Transverse colon (tissue), 4 donors: ENCODE results near the gene MAP9. TPM values are rescaled to one million over a fixed set of nuclear protein-coding genes. Genes with fewer than 3 reads are reported as not detected.
"Not testable (repeated sequence)": the region's sequence is repeated elsewhere in the genome, so short reads cannot be mapped to it uniquely, and the experiment has no call there.

Experiments used
- DNase-seq: peaks from one replicate; pipeline ENCODE4 v3.0.0-alpha.2; 2019
- H3K27ac ChIP-seq, 4 donors: fragments of 200-600 bp; sonication (generic); 2 replicates each; pipeline ENCODE4 v1.5.1; 2016 to 2018; ENCODE audit warnings: inconsistent platforms in 4 of 4
- H3K27me3 ChIP-seq: fragments of 200-600 bp; sonication (generic); 2 replicates; pipeline ENCODE4 v1.5.1; 2017; ENCODE audit warnings: inconsistent platforms
- H3K36me3 ChIP-seq, 4 donors: fragments of 200-600 bp; sonication (generic); 2 replicates each; pipeline ENCODE4 v1.5.1; 2017 to 2019; ENCODE audit warnings: inconsistent platforms in 4 of 4
- H3K4me1 ChIP-seq, 4 donors: fragments of 200-600 bp; sonication (generic); 2 replicates each; pipeline ENCODE4 v1.5.1; 2017 to 2020; ENCODE audit warnings: inconsistent platforms in 4 of 4
- H3K4me3 ChIP-seq, 4 donors: fragments of 200-600 bp; sonication (generic); 1 replicate in 1 of 4; 2 replicates in 3 of 4; pipeline versions ENCODE4 v1.5.1 to v1.6.1; 2017 to 2019; ENCODE audit warnings: inconsistent platforms in 4 of 4
- H3K9me3 ChIP-seq, 2 donors: fragments of 200-600 bp; sonication (generic); 2 replicates each; pipeline ENCODE4 v1.5.1; 2017 to 2019; ENCODE audit warnings: inconsistent platforms in 2 of 2
- CTCF ChIP-seq, 5 experiments: fragments of 200-600 bp in 3 of 5; fragments of 450-650 bp in 2 of 5; sonication (generic) in 3 of 5; IDR thresholded peaks; 1 replicate in 2 of 5; 2 replicates in 3 of 5; pipeline ENCODE4 v1.5.1; 2016 to 2017; ENCODE audit warnings: antibody characterized with exemption in 5 of 5, inconsistent platforms in 3 of 5, mild to moderate bottlenecking in 2 of 5, moderate library complexity in 1 of 5
- EP300 ChIP-seq: sonication (generic); formaldehyde crosslinking; IDR thresholded peaks from one replicate; pipeline ENCODE4 v1.6.1; 2017; ENCODE audit warnings: antibody characterized with exemption, low read depth
- POLR2A ChIP-seq: fragments of 450-650 bp; IDR thresholded peaks from one replicate; pipeline ENCODE4 v1.6.1; 2016; ENCODE audit warnings: antibody characterized with exemption, mild to moderate bottlenecking, moderate library complexity
- POLR2AphosphoS5 ChIP-seq, 3 donors: sonication (generic); formaldehyde crosslinking; IDR thresholded peaks; one replicate each; pipeline ENCODE4 v1.6.1; 2016; ENCODE audit warnings: antibody characterized with exemption in 3 of 3
- WGBS, 2 donors: methylation state at CpG; one replicate each; pipeline ENCODE4 v1.1.5; 2018; ENCODE audit warnings: low coverage in 1 of 2; 5-methylcytosine and 5-hydroxymethylcytosine counted together
- in situ Hi-C, 4 donors: fragments of 200-750 bp; cut with MboI; loops; one replicate each; pipeline versions ENCODE4 v1.15.0 to v1.15.1; 2017; ENCODE audit warnings: low sequenced_read_pairs in 3 of 4, low pct_ligation_motif_present in 1 of 4, low pct_unique_long_range_greater_than_20kb in 1 of 4
- intact Hi-C: fragments of 100-400 bp; cut with DNase I; formaldehyde crosslinking; loops from one replicate; pipeline ENCODE4 v1.15.1; 2023; ENCODE audit warnings: low total_unique reads
- total RNA-seq, 4 donors: library from RNA; depleted of rRNA; stranded (reverse); fragments of >200 nt; gene quantifications; one replicate each; pipeline ENCODE4 v1.1.0, GENCODE V29; 2016

Gene MAP9
- total RNA-seq, 4 donors from 2014 or later = 4.4 to 31.0 (median 7.2) TPM

- intact Hi-C loops (no loop called here), in situ Hi-C loops (no loop called here)
- Histone ChIP-seq H3K4me1 (no peaks in the 10 kb centered on the region), H3K27me3 (no peaks in the 10 kb centered on the region), H3K9me3 (no peaks in the 10 kb centered on the region), H3K27ac (no peak overlapping the region), H3K36me3 (no peaks in the 10 kb centered on the region), H3K4me3 (no peak overlapping the region)
- no peak for TF ChIP-seq CTCF (IDR thresholded peaks at IDR 0.05)
- TF ChIP-seq EP300 = no peak
- no peak for TF ChIP-seq POLR2A
- no peak for TF ChIP-seq POLR2AphosphoS5 (IDR thresholded peaks at IDR 0.05)
- DNase-seq = no peak
Measured at GRCh38 chr4:155321006-155321405, 55.8 kb downstream of the MAP9 start.

GRCh38 chr4:155319516-155319915 is 57.2 kb downstream of the MAP9 start:
- Histone ChIP-seq H3K27me3 (no peaks in the 10 kb centered on the region), H3K4me3 (no peak overlapping the region), H3K36me3 (no peaks in the 10 kb centered on the region), H3K9me3 (no peaks in the 10 kb centered on the region), H3K4me1 (no peaks in the 10 kb centered on the region), H3K27ac (no peak overlapping the region)
- intact Hi-C loops (no loop called here), in situ Hi-C loops (no loop called here)
- TF ChIP-seq POLR2AphosphoS5 (IDR thresholded peaks at IDR 0.05) (no peak), CTCF (IDR thresholded peaks at IDR 0.05) (no peak)
- WGBS, 2 donors = 61 to 86% methylated on average over 1 of the region's 1 CpG
- DNase-seq = no peak

- intact Hi-C loops, H3K4me3 ChIP-seq, DNase-seq, in situ Hi-C loops, H3K27me3 ChIP-seq, H3K9me3 ChIP-seq, H3K36me3 ChIP-seq: not testable (repeated sequence)
- Histone ChIP-seq H3K4me1 (peaks cover 0 to 16% (median 0%) of the 10 kb centered on the region in 4 donors), H3K27ac (peak overlapping the region in 1 of 4 donors; percentile 4)
- WGBS, 2 donors = 69 to 77% methylated on average over 5 of the region's 5 CpGs
Measured at GRCh38 chr4:155312027-155312426, 64.7 kb downstream of the MAP9 start.

DNA sequence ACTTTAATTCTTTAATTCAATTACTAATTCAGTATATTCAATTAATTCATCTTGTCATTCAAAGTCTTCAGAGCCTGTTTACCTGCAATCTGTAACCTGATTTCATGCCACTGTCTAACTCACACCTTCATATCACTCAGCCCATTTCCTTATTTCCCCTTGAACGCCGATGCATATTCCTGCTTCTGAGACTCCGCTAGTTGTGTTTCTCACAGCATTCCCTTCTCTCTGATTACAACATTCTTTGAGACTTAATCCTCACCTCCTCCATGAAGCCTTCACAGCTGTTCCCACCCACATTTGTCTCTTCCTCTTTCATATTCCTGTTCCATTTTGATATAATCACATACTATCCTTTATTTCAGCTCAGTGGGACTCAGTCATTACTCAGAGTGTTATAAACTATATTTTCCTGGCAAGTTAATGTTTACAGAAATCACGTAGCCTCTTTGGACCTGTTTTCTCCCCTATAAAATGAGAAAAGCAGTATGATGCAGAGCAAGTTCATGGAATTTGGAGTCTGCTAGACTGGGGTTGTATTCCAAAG is 69.0 kb downstream of the MAP9 start:
- TF ChIP-seq POLR2A (no peak), EP300 (no peak), POLR2AphosphoS5 (IDR thresholded peaks at IDR 0.05) (no peak), CTCF (IDR thresholded peaks at IDR 0.05) (no peak)
- no peaks in the 10 kb centered on the region for H3K27me3 ChIP-seq
- no peaks in the 10 kb centered on the region for H3K36me3 ChIP-seq
- no peak overlapping the region for H3K4me3 ChIP-seq
- peak overlapping the region in 3 of 4 donors; percentile 6 to 68 (median 6) for H3K27ac ChIP-seq
- intact Hi-C loops = no loop called here
- WGBS, 2 donors = 34 to 71% methylated on average over 4 of the region's 4 CpGs
- DNase-seq = no peak
- in situ Hi-C loops = no loop called here
- no peaks in the 10 kb centered on the region for H3K9me3 ChIP-seq
- peaks cover 0 to 38% (median 5%) of the 10 kb centered on the region in 4 donors for H3K4me1 ChIP-seq

DNA sequence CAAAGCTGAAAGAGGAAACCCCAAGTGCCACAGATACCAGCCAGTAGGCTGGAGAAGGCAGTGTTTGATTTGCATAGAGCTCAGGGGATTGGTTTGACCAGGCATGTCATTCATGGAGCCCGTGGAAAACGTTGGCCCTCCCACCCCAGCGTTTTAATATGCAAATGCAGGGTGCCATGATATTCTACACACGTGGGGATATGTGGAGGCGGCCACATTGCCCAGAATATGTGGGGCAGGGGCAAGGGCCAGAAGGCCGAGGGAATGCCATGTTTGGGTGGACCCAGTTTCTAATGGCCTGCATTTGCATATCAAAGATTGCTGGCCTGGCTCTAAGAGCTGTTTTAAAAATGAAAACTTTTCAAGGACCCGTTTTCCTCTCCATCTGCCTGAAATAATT is 71.1 kb downstream of the MAP9 start:
- in situ Hi-C loops (no loop called here), intact Hi-C loops (no loop called here)
- Histone ChIP-seq H3K27ac (peak overlapping the region in 2 of 4 donors; percentile 70 to 81), H3K4me3 (no peak overlapping the region), H3K27me3 (no peaks in the 10 kb centered on the region), H3K4me1 (peaks cover 0 to 38% (median 5%) of the 10 kb centered on the region in 4 donors), H3K36me3 (no peaks in the 10 kb centered on the region), H3K9me3 (no peaks in the 10 kb centered on the region)
- TF ChIP-seq POLR2A = no peak
- TF ChIP-seq EP300 = no peak
- no peak for TF ChIP-seq POLR2AphosphoS5 (IDR thresholded peaks at IDR 0.05)
- TF ChIP-seq CTCF (IDR thresholded peaks at IDR 0.05) = no peak
- 76 to 84% methylated on average over 7 of the region's 7 CpGs for WGBS, 2 donors
- DNase-seq = no peak
